Cardiac fibroblast (primary cell): ENCODE measurements around the gene ARHGAP45.
A peak's percentile ranks its signal among the peaks of the same experiment; 100 is the strongest.
"Not testable (repeated sequence)": the region's sequence is repeated elsewhere in the genome, so short reads cannot be mapped to it uniquely, and the experiment has no call there.

Experiments
- DNase-seq, 2 donors: peaks; one replicate each; pipeline versions ENCODE4 v3.0.0 to v3.0.0-alpha.2; 2010; ENCODE audit warnings: low read depth in 2 of 2
- H3K4me3 ChIP-seq, 2 donors: replicated peaks in 1 of 2; 1 replicate in 1 of 2; 2 replicates in 1 of 2; pipeline ENCODE4 v1.5.1; 2011; ENCODE audit warnings: low read depth in 2 of 2, low read length in 2 of 2, mild to moderate bottlenecking in 2 of 2, moderate library complexity in 1 of 2
- TF ChIP-seq, protein P1 (sequence below): IDR thresholded peaks from one replicate; pipeline ENCODE4 v1.5.1; 2011; ENCODE audit warnings: low read depth, mild to moderate bottlenecking, low read length, inconsistent platforms

Gene ARHGAP45

DNA sequence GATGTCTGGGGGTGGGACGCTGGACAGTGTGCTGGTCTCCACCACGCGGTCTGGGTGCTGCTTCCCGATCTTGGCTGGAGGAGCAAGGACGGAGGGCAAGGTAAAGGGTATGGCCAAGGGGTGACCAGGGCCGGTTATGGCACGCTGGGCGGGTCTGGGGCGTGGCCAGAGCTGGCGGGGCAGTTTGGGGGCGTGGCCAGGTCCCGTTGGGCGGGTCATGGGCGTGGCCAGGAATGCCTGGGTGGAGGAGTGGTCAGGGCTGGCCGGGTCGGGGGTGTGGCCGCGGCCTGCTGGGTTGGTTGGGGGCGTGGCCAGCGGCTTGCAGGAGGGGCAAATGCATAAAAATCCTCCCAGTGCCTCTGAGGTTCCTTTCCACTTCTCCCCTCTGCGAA, 56.0 kb downstream of the ARHGAP45 start:
- peak; percentile 83 to 90 for DNase-seq
- TF ChIP-seq, protein P1, sequence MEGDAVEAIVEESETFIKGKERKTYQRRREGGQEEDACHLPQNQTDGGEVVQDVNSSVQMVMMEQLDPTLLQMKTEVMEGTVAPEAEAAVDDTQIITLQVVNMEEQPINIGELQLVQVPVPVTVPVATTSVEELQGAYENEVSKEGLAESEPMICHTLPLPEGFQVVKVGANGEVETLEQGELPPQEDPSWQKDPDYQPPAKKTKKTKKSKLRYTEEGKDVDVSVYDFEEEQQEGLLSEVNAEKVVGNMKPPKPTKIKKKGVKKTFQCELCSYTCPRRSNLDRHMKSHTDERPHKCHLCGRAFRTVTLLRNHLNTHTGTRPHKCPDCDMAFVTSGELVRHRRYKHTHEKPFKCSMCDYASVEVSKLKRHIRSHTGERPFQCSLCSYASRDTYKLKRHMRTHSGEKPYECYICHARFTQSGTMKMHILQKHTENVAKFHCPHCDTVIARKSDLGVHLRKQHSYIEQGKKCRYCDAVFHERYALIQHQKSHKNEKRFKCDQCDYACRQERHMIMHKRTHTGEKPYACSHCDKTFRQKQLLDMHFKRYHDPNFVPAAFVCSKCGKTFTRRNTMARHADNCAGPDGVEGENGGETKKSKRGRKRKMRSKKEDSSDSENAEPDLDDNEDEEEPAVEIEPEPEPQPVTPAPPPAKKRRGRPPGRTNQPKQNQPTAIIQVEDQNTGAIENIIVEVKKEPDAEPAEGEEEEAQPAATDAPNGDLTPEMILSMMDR, result no peak
- H3K4me3 ChIP-seq, result no peak overlapping the region

GRCh38 chr19:1123381-1123780, 56.4 kb downstream of the ARHGAP45 start:
- TF ChIP-seq, protein P1, result no peak
- no peak overlapping the region for H3K4me3 ChIP-seq
- DNase-seq, result no peak

- no peak overlapping the region for H3K4me3 ChIP-seq
- no peak for DNase-seq
- TF ChIP-seq, protein P1, result no peak
These were observed 57.1 kb downstream of the ARHGAP45 start for GRCh38 chr19:1123885-1124677.

DNA sequence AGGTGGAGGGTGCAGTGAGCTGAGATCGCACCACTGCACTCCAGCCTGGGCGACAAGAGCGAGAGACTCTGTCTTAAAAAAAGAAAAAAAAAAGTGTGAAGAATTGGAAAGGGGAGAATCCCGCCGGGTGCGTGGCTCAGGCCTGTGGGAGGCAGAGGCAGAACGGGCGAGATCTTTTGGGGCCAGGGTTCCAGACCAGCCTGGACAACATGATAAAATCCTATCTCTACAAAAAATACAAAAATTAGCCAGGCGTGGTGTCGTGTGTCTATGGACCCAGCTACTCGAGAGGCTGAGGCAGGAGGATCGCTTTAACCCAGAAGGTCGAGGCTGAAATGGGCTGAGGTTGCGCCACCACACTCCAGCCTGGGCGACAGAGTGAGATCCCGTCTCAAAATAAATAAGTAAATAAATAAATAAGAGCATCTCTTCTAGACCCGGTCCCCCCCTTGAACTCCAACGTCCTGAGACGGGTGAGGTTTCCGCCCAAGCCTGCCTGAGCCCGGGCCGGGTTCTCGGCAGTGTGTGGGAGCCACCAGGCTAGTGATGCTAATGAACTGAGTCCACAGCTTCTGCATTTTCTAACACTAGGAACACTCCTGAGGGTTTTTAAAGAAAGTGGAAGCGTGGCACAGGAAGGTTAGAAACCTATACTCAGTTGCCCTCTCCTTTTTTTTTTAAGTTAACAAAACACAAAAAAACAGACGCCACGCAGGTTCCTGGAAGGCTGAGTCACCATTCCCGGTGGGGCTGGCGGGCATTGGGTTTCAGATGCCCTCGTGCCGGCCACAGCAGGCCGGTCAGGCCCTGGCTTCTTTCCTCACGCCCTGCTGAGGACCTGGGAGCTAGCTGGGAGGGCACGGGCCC, 58.9 kb downstream of the ARHGAP45 start:
- TF ChIP-seq, protein P1, result no peak
- peak; percentile 59 to 61 for DNase-seq
- H3K4me3 ChIP-seq, result no peak overlapping the region

DNA sequence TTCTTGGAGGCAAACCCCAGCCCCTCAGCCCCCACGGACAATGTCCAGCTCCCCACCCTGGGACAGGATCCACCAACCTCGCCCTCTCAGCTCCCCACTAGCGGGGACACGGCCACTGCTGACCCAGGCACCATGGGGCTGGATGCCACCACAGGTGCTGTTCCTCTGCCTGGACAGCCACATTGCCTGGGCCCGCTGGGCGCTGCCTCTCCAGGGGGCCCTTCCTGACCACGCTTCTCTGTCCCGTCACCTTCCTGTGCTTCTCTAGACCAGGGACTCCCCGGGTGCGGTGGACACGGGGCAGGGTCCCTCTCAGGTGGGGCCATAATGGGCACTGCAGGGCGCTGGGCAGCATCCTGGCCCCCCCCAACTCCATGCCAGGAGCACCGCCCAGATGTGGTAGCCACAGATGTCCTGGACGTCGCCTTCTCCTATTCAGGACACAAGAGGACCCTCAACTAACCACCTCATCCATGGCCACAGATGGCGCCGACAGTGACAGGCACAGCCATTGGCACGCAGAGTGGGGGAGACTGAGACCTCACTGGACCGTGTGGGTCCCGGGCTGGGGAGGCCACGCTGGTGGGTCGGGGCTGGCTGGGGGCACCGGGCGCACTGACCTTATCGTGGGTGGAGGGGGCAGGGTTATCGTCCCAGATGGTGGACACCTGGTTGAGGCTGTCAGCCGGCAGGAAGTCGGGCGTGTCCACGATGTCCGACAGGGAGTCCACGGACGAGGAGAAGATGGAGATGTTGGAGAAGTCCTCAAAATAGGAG, 60.2 kb downstream of the ARHGAP45 start:
- H3K4me3 ChIP-seq, result no peak overlapping the region
- no peak for DNase-seq
- TF ChIP-seq, protein P1, result no peak

- no peak overlapping the region for H3K4me3 ChIP-seq
- DNase-seq, result no peak
- TF ChIP-seq, protein P1, result no peak
These were observed 61.1 kb downstream of the ARHGAP45 start for GRCh38 chr19:1128106-1128505.

DNA sequence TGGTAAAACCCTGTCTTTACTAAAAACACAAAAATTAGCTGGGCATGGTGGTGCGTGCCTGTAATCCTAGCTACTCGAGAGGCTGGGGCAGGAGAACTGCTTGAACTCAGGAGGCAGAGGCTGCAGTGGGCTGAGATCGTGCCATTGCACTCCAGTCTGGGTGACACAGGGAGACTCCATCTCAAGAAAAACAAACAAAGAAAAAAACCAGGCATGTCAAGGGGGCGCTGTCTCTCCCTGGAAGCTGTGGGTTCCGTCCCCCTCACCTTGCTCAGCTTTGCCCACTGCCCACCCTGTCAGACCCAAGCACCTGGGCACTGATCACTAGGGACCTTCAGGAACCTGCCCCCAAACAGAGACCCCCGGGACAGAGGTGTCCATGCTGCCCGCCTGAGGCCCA, 62.1 kb downstream of the ARHGAP45 start:
- not testable (repeated sequence) for DNase-seq
- H3K4me3 ChIP-seq, result peak overlapping the region in 1 of 2 donors; percentile 90
